ENCODE data around the gene DSCAML1. TPM values are rescaled to one million over a fixed set of nuclear protein-coding genes. Genes with fewer than 3 reads are reported as not detected.

The DSCAML1 gene
- total and polyA plus RNA-seq, 3 donors from 2014 or later, result 1.6 to 6.1 (median 3.0) TPM

- Histone ChIP-seq H3K4me1 (no peaks in the 10 kb centered on the region), H3K9me3 (no peaks in the 10 kb centered on the region), H3K36me3 (ENCODE audit: low read depth, missing control alignments) (no peaks in the 10 kb centered on the region), H3K4me3 (no peak overlapping the region), H3K27ac (no peak overlapping the region), H3K27me3 (no peaks in the 10 kb centered on the region)
- WGBS, 2 donors, result 86 to 94% methylated on average over 8 to 9 of the region's 9 CpGs
- TF ChIP-seq CTCF (IDR thresholded peaks at IDR 0.05), result no peak
- TF ChIP-seq POLR2A (IDR thresholded peaks at IDR 0.05), result no peak
- intact Hi-C loops (cut with DNase I; ENCODE audit: low total_unique reads), result no loop called here
- DNase-seq, result no peak
Observed at GRCh38 chr11:117629891-117630538, 167.0 kb downstream of the DSCAML1 start.

GRCh38 chr11:117629146-117629545, 167.9 kb downstream of the DSCAML1 start:
- no peak for DNase-seq
- H3K4me3 ChIP-seq, result no peak overlapping the region
- H3K27ac ChIP-seq, result no peak overlapping the region
- intact Hi-C loops (cut with DNase I; ENCODE audit: low total_unique reads), result no loop called here
- no peaks in the 10 kb centered on the region for H3K27me3 ChIP-seq
- 93 to 95% methylated on average over 5 to 6 of the region's 6 CpGs for WGBS, 2 donors
- H3K4me1 ChIP-seq, result no peaks in the 10 kb centered on the region
- TF ChIP-seq CTCF (IDR thresholded peaks at IDR 0.05), result no peak
- no peak for TF ChIP-seq POLR2A (IDR thresholded peaks at IDR 0.05)
- H3K9me3 ChIP-seq, result no peaks in the 10 kb centered on the region
- no peaks in the 10 kb centered on the region for H3K36me3 ChIP-seq (ENCODE audit: low read depth, missing control alignments)

- Histone ChIP-seq H3K9me3 (no peaks in the 10 kb centered on the region), H3K4me3 (no peak overlapping the region), H3K27ac (no peak overlapping the region), H3K27me3 (no peaks in the 10 kb centered on the region), H3K36me3 (ENCODE audit: low read depth, missing control alignments) (no peaks in the 10 kb centered on the region), H3K4me1 (no peaks in the 10 kb centered on the region)
- TF ChIP-seq POLR2A (IDR thresholded peaks at IDR 0.05) (no peak), CTCF (IDR thresholded peaks at IDR 0.05) (no peak)
- intact Hi-C loops (cut with DNase I; ENCODE audit: low total_unique reads), result no loop called here
- WGBS, 2 donors, result 91 to 94% methylated on average over 13 of the region's 13 CpGs
- DNase-seq, result no peak
Observed at GRCh38 chr11:117627259-117627658, 169.8 kb downstream of the DSCAML1 start.

- 91 to 95% methylated on average over 9 of the region's 9 CpGs for WGBS, 2 donors
- DNase-seq, result no peak
- H3K36me3 ChIP-seq (ENCODE audit: low read depth, missing control alignments), result no peaks in the 10 kb centered on the region
- no peaks in the 10 kb centered on the region for H3K9me3 ChIP-seq
- intact Hi-C loops (cut with DNase I; ENCODE audit: low total_unique reads), result no loop called here
- H3K4me1 ChIP-seq, result no peaks in the 10 kb centered on the region
- H3K27ac ChIP-seq, result no peak overlapping the region
- TF ChIP-seq POLR2A (IDR thresholded peaks at IDR 0.05) (no peak), CTCF (IDR thresholded peaks at IDR 0.05) (no peak)
- no peaks in the 10 kb centered on the region for H3K27me3 ChIP-seq
- H3K4me3 ChIP-seq, result no peak overlapping the region
Observed at GRCh38 chr11:117626576-117626975, 170.4 kb downstream of the DSCAML1 start.

GRCh38 chr11:117625237-117625636, 171.8 kb downstream of the DSCAML1 start:
- intact Hi-C loops (cut with DNase I; ENCODE audit: low total_unique reads), result no loop called here
- Histone ChIP-seq H3K4me1 (no peaks in the 10 kb centered on the region), H3K9me3 (no peaks in the 10 kb centered on the region), H3K27me3 (no peaks in the 10 kb centered on the region), H3K36me3 (ENCODE audit: low read depth, missing control alignments) (no peaks in the 10 kb centered on the region), H3K27ac (no peak overlapping the region), H3K4me3 (no peak overlapping the region)
- DNase-seq, result no peak
- TF ChIP-seq POLR2A (IDR thresholded peaks at IDR 0.05) (no peak), CTCF (IDR thresholded peaks at IDR 0.05) (no peak)
- 56 to 59% methylated on average over 4 of the region's 4 CpGs for WGBS, 2 donors

Measured in testis (tissue), 3 donors.